ENCODE measurements around the gene SPTSSB.

DNA sequence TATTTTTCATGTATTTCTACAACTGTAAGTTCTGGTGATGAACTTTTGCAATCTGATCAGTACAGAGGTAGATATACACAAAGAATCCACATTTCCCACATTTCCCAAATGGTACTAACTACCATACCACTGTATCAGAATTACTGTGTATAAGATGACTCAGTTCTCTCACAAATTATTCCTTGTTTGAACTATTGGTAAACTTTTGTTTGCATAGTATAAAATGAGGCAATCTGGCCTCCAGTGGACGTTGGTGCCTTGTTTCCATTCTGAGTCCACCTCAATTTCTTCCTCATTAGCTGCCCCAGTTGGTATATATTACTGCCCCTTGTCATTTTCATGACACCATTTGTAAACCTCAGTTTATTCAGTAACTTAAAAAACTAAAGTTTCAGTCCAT, 38.5 kb downstream of the SPTSSB start:
- no peak for TF ChIP-seq CTCF (IDR thresholded peaks at IDR 0.05 in 2 of 3, conservative IDR thresholded peaks at IDR 0.05 in 1 of 3; ENCODE audit: borderline replicate concordance in 1 of 3, insufficient read depth in 1 of 3, low read depth in 2 of 3, low read length in 2 of 3)
- no peak for TF ChIP-seq POLR2A (IDR thresholded peaks at IDR 0.05; ENCODE audit: borderline replicate concordance, extremely low read depth, insufficient read depth, insufficient read length)
- TF ChIP-seq EZH2 (IDR thresholded peaks at IDR 0.05): no peak
- no peak for TF ChIP-seq REST (IDR thresholded peaks at IDR 0.05; ENCODE audit: low read depth)
- TF ChIP-seq SP1 (IDR thresholded peaks at IDR 0.05; ENCODE audit: low read depth): no peak
- no peak for TF ChIP-seq POLR2AphosphoS5 (IDR thresholded peaks at IDR 0.05; ENCODE audit: low read depth, low read length)
- TF ChIP-seq, protein P1, sequence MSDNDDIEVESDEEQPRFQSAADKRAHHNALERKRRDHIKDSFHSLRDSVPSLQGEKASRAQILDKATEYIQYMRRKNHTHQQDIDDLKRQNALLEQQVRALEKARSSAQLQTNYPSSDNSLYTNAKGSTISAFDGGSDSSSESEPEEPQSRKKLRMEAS (IDR thresholded peaks at IDR 0.05): no peak
- TF ChIP-seq CBX3 (IDR thresholded peaks at IDR 0.05; ENCODE audit: low read depth): no peak
- no peak for TF ChIP-seq EGR1 (IDR thresholded peaks at IDR 0.05; ENCODE audit: low read depth)
- TF ChIP-seq ZBTB33 (IDR thresholded peaks at IDR 0.05; ENCODE audit: extremely low read depth, insufficient replicate concordance, low read length): no peak
- no peak for TF ChIP-seq JUND (IDR thresholded peaks at IDR 0.05)
- no peak for TF ChIP-seq ELF1 (IDR thresholded peaks at IDR 0.05; ENCODE audit: borderline replicate concordance, low read depth)
